Stimulated activated CD8-positive, alpha-beta memory T cell treated with anti-CD3 and anti-CD28 coated beads, Interleukin-12 subunit alpha, Interleukin-12 subunit beta, amount 100 ng/mL, for 24 hours (primary cell): ENCODE data around the gene FLNB.
"Not testable (repeated sequence)": the region's sequence is repeated elsewhere in the genome, so short reads cannot be mapped to it uniquely, and the experiment has no call there.

Source experiments
- DNase-seq: peaks from one replicate; pipeline ENCODE4 v3.0.0-alpha.2; 2020; ENCODE audit errors: extremely low read depth

FLNB gene

GRCh38 chr3:58052373-58053273 is 44.4 kb downstream of the FLNB start:
- no peak for DNase-seq

GRCh38 chr3:58054652-58055051 is 46.4 kb downstream of the FLNB start:
- DNase-seq = no peak

- no peak for DNase-seq
Measured at GRCh38 chr3:58055314-58055713, 47.1 kb downstream of the FLNB start.

- DNase-seq = not testable (repeated sequence)
Measured at GRCh38 chr3:58055891-58056290, 47.7 kb downstream of the FLNB start.

GRCh38 chr3:58058361-58059263 is 50.4 kb downstream of the FLNB start:
- DNase-seq = no peak

GRCh38 chr3:58059349-58060321 is 51.4 kb downstream of the FLNB start:
- no peak for DNase-seq

- no peak for DNase-seq
Measured at GRCh38 chr3:58062472-58062871, 54.2 kb downstream of the FLNB start.

GRCh38 chr3:58063022-58063815 is 55.0 kb downstream of the FLNB start:
- no peak for DNase-seq

GRCh38 chr3:58064923-58065638 is 56.9 kb downstream of the FLNB start:
- no peak for DNase-seq

- no peak for DNase-seq
Measured at GRCh38 chr3:58065700-58066167, 57.5 kb downstream of the FLNB start.

GRCh38 chr3:58066842-58067241 is 58.6 kb downstream of the FLNB start:
- no peak for DNase-seq

GRCh38 chr3:58068122-58068809 is 60.0 kb downstream of the FLNB start:
- DNase-seq = no peak

GRCh38 chr3:58071480-58071971 is 63.3 kb downstream of the FLNB start:
- no peak for DNase-seq

GRCh38 chr3:58072052-58072762 is 64.0 kb downstream of the FLNB start:
- no peak for DNase-seq

- no peak for DNase-seq
Measured at GRCh38 chr3:58072763-58073130, 64.5 kb downstream of the FLNB start.

GRCh38 chr3:58073301-58074108 is 65.3 kb downstream of the FLNB start:
- DNase-seq = no peak

- DNase-seq = no peak
Measured at GRCh38 chr3:58074116-58074715, 66.0 kb downstream of the FLNB start.
